Measurements from ENCODE around the gene YIPF3.

DNA sequence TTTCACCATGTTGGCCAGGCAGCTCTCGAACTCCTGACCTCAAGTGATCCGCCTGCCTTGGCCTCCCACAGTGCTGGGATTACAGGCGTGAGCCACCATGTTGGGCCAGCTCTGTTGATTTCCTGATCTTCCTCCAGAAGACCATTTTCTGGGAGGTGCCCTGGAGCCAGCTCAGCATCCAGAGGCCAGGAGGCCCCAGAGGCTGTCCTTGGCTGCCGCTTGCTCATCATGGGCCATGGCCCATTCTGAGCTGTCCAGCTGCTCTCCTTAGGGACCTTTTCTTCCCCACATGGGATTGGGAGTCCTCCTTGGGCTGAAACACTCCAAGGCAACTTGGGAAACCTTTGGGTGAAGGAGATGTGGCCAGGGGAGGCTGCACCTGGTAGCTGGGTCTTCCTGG is 22.0 kb downstream of the YIPF3 start:
- TF ChIP-seq, protein P1, sequence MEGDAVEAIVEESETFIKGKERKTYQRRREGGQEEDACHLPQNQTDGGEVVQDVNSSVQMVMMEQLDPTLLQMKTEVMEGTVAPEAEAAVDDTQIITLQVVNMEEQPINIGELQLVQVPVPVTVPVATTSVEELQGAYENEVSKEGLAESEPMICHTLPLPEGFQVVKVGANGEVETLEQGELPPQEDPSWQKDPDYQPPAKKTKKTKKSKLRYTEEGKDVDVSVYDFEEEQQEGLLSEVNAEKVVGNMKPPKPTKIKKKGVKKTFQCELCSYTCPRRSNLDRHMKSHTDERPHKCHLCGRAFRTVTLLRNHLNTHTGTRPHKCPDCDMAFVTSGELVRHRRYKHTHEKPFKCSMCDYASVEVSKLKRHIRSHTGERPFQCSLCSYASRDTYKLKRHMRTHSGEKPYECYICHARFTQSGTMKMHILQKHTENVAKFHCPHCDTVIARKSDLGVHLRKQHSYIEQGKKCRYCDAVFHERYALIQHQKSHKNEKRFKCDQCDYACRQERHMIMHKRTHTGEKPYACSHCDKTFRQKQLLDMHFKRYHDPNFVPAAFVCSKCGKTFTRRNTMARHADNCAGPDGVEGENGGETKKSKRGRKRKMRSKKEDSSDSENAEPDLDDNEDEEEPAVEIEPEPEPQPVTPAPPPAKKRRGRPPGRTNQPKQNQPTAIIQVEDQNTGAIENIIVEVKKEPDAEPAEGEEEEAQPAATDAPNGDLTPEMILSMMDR (IDR thresholded peaks at IDR 0.05), result no peak
- no peak for TF ChIP-seq POLR2A (IDR thresholded peaks at IDR 0.05)

Data from body of pancreas (tissue), 4 donors.